ENCODE measurements around the gene POLR3A.
"Not testable (repeated sequence)": the region's sequence is repeated elsewhere in the genome, so short reads cannot be mapped to it uniquely, and the experiment has no call there.

POLR3A gene

DNA sequence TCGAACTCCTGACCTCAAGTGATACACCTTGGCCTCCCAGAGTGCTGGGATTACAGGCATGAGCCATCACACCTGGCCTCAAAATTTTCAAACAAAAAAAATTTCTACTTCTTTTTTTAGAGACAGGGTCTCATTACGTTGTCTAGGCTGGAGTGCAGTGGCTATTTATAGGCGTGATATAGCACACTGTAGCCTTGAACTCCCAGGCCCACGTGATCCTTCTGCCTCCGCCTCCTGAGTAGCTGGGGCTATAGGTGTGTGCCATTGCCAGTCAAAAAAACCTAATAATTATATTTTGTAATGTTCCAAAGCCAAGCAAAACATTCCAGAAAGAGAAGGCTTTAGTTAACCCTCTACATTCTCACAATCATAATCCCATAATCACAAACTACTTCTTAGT, 13.8 kb downstream of the POLR3A start:
- no peak for DNase-seq

DNA sequence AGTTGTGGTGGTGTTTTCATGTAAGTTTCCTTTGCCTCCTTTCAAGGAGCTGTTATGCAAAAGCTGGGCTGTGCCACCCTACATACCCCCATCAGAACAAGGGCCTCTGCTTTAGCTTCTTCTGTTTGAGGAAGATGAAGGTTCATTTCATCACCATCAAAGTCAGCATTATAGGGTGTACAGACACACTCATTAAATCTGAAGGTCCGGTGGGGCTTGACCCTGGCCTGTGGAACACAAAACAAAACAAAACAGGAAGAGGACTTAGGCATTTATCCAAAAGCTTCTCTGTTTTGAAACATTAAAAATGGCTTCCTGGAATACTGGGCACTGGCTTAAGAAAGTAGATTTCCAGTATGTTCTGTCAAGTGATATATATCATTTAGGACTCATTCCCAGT, 15.8 kb downstream of the POLR3A start:
- no peak for DNase-seq

DNA sequence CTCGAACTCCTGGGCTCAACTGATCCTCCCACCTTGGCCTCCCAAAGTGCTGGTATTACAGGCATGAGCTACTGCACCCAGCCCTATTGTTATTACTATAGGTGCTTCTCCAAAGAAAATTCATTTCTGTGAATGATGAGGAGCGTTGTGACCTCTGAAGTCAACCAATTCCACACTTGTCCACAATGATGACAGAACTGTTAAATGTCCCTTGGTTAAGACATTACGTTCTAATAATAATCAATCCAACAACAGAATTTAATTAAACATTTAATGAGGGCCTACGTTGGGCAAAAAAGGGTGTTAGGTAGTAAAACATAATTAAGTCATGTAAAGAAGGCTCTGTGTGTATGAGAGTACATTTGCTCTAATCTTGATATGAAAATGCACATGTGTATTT, 18.2 kb downstream of the POLR3A start:
- no peak for DNase-seq

DNA sequence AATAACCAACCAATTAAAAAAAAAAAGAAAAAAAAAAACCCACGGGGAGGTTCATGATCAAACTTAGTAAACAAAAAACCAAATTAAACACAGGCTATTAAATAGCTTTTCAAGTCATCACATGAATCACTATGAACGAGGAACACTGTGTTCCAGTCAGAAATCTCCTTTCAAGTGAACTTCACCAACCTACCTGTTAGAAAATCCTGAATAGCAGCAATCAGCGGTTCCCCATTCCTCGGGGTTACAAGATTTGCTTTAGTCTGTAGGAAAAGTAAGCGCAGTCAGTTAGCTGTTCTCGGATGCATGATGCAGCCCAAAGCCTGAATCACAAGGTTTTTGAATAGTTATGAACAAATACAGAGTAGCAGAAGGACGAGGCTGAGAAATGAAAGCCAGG, 19.0 kb downstream of the POLR3A start:
- no peak for DNase-seq

DNA sequence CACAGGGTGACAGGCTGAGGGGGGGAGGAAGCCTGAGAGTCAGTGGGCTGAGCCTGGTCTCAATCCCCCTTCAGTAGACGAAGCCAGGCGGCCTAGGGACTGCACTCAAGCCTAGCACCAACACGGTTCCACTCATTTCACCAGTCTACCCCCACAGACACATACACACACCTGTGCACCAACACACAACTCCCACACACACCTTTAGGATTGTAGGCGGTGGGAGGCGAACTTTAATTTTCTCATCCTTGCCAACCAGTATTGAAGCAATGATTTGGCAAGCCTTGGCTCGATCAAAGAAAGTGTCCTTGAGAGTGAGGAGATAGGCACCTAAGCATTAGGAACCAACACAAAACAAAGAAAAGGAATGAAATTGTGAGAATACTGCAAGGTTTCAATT, 19.7 kb downstream of the POLR3A start:
- DNase-seq: no peak

DNA sequence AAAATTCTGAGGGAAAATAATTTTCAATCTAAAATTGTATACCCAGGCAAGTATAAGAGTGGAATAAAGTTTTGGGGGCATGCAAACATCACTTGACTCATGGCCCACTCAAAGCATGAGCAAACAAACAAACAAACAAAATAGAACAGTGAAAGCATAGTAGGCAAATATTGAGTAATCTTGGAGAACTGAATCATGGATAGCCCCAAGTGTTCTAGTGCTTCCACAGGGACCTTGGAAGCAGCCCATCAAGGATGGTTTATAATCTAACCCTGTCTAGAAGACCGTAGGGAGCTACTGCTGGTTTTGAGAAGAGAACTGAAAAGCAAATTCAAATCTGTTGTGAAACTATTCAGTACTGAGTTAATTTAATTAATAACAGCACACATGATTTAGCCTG, 22.1 kb downstream of the POLR3A start:
- no peak for DNase-seq

DNA sequence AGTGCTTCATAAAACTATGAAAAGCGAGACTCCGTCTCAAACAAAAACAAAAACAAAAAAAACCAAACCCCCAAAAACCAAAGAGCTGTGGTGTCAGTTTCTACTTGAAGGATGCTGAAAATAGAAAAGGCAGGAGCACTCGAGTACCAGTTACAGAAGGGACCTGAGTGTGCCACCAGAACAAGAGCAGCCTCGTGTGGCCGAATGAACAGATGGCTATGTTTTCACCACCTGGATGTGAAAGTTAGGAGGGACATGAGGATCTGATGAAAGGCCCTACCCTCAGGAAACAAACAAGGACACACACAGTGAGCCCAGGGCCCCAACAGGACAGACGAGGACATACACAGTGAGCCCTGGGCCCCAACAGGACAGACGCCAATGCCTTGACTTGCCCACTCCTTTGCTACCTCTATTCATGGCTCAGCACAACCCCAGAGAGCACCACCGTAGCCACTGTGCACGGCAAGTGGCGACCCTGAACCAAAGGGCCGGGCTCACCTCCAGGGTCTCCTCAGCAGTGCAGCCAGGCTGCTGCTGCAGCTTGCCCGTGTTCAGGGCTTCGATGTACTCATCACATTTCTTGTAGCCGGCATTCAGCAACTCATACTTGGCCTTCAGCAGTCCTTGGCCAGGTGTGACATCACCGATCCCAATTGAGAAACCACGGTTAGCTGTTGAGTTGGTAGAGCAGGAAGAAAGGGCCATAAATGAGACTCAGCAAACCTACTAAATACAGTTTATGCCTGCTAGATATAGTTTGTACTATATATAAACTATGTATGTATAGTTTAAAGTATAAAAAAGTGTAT, 24.9 kb downstream of the POLR3A start:
- no peak for DNase-seq

DNA sequence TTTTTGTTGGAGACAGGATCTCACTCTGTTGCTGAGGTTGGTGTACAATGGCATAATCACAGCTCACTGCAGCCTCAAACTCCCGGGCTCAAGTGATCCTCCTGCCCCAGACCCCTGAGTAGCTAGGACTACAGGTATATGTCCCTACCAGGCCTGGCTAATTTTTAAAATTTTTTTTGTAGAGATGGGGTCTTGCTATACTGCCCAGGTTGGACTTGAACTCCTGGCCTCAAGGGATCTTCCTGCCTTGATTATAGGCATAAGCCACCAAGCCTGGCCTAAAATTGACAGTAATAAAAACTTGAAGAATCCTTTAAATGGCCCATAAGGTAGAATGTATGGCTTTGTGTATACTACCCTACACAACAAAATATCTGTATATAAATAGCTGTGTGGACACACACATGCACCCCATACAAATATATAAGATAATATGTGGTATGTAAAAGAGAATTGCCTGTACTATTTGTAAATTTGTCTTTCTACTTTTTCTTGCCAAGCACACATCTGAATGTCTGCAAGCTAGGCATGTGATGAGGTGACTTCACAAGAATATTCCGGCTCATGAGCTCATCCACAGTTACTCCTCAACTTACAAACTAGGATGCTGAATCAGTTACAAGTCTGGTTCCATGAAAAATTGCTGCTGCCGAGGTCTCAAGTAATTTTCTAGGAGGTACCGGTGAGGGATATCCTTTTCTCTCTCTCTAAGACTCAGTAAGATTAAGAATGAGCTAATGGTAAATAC, 26.6 kb downstream of the POLR3A start:
- no peak for DNase-seq

DNA sequence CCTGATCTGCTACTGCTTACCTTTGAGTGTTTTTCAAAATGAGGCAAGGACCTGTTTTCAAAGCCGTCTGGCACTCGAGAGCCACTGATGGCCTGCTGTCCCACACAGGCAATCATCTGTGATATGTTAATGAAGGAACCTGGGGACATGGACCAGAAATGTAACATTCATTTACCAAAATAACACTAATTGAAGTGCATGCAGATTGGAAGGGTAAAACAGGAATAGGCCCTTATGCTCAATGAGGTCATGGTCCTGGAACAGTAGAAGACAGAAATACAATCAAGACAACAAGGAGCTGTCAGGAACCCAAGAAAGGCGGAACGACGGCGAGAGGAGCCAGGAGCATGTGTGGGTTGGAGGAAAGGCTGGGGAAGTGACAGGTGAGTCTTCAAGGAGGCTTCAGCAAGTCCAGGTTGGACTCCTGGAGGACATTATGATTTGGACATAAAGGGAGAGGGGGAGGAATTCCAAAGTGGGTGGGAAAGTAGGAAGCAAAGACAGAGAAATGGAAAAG, 28.3 kb downstream of the POLR3A start:
- DNase-seq: no peak

DNA sequence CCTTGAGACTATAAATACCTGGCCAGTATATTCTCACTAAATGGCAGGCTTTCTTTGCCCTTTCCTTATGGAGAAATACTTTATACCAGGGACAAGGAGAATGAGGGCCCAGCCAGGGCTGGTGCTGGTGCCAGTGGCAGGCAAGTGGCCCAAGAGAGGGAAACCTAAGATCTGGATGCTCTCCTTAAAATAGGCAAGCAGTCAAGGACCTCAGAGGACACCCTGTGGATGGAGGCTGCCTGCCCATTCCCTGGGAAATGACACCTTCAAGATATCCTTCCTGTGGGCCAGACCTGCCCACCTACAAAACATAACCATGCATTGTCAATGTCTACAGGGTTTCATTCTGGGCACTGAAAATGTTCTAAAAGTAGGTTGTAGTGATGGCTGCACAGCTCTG, 29.1 kb downstream of the POLR3A start:
- no peak for DNase-seq

DNA sequence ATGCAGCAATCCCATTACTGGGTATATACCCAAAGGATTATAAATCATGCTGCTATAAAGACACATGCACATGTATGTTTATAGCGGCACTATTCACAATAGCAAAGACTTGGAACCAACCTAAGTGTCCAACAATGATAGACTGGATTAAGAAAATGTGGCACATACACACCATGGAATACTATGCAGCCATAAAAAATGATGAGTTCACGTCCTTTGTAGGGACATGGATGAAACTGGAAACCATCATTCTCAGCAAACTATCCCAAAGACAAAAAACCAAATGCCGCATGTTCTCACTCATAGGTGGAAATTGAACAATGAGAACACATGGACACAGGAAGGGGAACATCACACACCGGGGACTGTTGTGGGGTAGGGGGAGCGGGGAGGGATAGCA, 30.5 kb downstream of the POLR3A start:
- DNase-seq: not testable (repeated sequence)

DNA sequence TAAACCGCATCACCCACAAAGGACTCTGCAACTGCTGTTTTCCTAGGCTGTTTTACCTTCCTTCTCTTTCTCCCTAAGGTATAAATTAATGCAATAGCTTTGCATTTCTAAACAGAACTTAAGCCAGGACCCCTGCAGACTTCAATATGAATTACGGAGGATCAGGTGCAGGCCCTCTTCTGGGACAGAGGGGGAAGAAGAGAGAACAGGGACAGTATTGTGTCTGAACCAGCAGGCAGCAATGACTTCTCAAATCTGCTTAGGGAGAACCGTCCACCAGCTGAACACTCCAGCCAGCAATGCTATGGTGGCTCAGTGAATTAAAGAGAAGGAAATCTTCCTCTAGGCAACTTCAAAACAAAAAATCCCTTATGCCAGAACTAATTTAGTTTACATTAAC, 35.7 kb downstream of the POLR3A start:
- no peak for DNase-seq

DNA sequence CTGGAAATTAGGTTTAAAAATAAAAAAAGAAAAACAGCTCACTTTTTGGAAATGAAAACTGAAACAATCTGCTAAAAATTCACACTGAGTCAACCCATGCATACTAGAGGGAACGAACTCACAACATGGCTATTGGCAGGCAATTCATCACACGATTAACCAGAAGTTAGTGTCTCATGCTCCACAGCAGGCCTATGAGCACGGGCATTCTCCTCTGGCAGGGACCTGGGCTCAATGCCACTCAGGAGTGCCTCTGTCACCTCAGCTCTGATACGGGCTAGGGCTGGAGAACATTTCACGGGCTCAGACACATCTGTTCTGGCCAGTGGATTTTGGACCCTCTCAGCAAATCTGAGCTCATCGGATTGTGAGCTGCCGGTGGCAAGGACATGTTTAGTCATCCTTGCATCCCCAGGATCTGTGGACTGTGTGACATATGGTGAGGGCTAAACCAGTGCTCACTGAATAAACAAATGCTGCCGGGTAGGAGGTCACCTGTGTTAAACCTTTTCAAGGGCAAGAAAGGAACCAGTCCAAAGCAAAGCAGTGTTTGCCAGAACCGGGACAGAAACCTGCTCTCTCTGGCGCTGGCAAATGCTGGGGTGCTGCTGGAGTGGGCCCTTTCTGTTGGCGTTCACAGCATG, 40.1 kb downstream of the POLR3A start:
- DNase-seq: no peak

DNA sequence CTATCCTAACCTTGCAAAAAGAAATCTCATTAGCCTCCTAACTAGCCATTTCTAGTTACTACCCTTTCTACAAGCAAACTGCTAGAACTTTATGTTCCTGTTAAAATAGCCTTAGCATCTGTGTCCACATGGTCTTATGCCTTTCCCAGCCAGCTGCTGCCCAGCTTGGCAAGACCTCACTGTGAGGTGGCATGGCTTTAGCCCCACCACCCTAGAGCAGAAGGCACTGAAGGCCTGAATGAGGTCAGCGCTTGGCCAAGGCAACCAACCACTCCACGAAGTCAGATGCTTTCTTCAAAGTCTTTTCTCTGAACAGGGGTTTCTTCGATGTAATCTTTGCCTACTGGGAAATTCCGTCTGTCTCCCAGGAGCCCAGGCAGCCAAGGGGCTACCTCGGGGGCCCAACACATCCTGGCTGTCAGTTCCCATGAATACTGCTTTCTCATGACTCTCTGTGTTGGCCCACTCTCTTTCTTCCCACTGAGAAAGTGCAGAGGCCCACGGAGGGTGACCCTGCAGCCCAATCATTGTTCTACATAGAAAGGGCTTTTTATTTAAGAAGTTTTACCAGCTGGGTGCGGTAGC, 41.6 kb downstream of the POLR3A start:
- no peak for DNase-seq

DNA sequence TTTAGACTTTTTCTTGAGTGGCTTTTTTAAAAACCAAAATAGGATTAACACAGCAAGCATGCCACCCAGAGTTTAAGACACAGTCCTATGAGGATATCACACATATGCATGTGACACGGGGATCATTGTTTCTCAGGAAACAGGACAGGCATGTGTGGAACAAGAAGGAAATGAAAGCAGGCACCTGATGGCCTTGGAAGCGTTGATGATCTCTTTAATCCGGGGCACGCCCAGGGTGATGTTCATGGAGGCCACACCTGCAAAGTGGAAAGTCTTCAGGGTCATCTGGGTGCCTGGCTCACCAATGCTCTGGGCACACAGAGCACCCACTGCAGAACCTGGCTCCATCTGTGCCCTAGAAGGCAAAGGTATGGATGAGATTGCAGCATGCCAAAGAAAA, 44.3 kb downstream of the POLR3A start:
- DNase-seq: no peak

DNA sequence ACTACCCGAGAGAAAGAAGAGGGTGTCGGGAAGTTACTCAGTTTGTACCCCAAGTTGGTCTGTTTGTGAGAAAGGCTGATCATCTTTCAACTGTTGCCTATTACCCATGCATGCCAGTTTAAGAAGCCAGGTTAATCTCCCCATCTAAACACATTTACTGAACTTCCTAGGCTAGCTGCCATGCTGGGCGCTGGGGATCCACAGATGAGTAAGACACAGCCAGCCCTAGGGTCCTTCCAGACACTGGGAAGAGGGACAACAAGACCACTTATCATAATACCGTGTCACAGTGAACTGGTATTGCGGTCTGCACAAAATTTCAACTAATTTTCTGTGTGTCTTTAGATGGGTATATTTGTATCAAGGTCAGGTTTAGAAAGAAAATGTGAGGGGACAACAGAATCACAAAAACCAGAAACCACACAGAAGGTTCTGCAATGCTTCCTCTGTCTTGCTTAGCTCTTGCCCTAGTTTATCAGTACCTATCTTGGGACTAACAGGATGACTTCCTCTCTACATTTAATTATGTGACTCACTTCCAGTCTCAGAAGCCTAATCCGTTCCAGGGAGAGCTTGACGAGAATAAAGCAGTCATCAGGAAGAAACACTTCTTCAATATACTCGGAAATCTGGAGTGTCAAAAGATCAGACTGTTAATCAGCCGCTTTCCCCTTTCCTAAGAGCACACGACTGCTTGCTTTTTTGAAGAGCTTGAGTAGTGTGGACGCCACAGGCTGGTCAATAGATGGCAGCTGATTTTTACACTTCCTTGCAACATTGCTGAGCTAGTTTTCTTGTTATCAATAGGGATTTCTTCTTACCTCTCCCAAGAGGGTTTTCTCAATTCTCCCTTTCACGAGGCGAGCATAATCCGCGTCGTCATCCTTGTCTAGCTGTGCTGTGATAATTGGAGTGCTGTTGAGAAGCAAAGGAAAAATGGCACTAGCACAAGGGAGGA, 45.7 kb downstream of the POLR3A start:
- DNase-seq: peak; percentile 55

DNA sequence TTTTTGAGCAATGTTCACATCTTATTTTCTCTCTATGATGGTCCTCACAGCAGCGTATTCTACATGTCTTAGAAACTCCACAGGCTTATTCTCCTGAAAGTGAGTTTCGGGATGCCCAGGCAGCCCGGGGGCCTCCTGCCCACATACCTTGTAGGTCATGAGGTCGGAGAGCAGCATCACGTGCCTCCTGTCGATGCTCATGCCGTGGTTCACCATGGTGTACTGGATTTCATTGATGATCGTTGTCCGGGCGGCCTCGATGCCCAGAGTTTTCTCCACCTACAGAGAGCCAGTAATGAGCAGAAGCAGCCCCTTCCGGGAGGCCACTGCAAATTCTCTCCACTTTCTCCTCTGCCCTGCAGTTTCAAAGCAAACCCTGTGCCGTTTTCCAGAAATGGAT, 48.0 kb downstream of the POLR3A start:
- DNase-seq: no peak

DNA sequence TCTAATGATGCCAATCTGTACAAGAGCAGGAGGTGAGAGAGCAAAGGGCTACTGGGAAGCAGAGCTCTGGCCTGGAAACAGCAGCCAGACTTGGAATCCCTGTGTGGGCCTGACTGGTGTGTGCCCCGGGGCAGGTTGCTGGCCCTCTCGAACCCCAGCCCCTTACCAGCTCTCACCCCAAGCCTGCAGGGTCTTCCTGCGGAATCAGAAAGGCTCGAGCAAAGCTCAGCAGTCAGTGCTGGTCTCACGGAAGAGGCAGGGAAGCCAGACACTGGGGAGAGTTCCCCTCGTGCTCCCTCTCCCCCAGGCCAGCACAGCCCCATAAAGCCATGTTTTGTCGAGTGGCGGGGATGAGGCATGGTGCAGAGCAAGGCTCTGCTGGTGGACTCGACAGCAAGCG, 50.1 kb downstream of the POLR3A start:
- DNase-seq: no peak

DNA sequence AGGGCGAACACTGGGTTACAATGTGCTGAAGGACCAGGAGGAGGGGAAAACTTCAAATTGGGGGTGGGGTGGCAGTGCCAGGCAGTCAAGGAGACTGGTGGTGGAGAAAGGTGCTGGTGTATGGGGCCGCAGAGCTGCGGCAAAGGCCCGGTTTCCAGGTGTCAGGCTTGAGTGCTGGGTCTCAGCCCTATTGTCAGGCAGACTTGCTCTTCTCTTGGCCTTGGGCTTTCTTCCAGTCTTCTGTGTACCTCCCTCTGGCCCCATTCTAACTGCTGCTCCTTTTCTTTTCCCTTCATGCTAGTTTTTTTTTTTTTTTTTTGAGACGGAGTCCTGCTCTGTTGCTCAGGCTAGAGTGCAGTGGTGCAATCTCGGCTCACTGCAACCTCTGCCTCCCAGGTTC, 51.0 kb downstream of the POLR3A start:
- no peak for DNase-seq

DNA sequence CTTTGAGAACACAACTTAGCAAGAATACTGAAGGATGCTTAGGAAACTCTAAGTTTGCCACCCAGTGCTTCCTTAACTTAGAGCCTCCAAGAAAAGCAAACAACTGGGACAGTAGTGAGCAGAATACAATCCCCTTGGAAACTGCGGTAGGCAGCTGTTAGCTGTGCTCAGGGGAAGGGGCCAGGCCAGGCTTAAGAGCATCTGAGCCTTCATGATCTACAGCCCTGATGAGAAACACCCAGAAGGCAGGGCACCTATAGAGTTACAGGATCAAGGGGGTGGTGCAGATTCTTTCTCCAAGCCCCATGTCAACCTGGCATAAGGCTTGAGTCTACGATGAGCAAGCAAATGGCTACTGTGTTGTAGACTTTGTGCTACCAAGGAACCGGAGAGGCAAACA, 51.4 kb downstream of the POLR3A start:
- no peak for DNase-seq

DNA sequence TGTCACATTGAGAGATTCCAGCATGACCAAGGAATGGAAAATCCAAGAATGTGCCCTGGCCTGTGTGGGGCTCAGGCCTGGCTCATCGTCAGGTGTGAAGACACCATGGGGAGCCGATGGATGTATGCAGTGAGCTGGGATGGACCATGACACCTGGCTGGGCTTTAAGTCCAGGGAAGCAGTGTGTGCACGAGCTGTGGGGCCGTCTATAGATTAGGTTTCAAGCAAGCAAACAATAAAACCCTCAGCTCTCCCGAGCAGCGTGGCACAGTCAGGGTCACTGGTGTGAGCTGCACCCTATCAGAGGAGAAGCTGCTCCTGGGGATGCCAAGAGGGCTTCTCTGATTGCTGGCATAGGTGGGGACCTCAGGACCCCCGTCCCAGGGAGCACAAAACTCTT, 52.3 kb downstream of the POLR3A start:
- DNase-seq: no peak

DNA sequence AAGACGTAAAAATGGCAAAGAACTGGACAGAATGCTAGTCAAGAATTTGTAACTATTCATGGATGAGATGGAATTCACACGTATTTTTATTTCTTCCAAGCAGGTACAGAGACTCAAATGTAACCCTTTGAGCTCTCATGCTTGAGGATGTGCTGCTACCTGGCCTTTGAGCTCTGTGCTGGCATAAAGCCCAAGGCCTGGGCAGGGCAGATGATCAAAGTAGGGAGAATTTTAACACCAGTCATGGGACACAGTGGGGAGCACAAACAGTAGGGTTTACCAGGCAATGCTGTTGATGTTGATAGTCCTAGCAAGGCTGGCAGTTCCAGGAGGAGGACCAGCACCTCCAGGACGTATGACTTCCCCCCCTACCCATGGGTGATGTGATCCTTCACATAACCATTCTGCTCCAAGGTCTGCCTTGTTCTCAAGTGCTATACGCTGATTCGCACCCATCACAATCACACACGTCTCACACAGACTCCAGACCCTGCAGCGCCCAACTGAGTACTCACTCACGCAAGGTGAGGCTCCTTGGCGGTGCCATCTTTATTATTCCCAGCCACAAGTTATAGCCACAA, 54.1 kb downstream of the POLR3A start:
- no peak for DNase-seq

Measured in MV-4-11 (cell line).